ENCODE measurements around the gene MEIOB.

DNA sequence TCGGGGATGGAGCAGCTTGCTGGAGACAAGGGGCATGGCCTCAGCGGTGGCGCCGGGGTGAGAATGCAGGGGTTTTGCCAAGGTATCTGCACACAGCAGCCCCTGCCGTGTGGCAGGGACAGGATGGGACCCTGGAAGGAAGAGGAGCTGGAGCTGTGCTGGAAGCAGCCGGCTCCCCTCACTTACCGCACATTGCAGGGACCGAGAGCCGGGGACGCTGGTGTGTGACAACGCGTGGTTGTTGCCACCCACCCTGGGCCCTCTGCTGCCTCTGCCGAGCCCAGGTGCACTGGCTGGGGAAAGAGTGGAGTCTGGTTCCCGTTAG is 86.2 kb downstream of the MEIOB start:
- TF ChIP-seq, protein P1, sequence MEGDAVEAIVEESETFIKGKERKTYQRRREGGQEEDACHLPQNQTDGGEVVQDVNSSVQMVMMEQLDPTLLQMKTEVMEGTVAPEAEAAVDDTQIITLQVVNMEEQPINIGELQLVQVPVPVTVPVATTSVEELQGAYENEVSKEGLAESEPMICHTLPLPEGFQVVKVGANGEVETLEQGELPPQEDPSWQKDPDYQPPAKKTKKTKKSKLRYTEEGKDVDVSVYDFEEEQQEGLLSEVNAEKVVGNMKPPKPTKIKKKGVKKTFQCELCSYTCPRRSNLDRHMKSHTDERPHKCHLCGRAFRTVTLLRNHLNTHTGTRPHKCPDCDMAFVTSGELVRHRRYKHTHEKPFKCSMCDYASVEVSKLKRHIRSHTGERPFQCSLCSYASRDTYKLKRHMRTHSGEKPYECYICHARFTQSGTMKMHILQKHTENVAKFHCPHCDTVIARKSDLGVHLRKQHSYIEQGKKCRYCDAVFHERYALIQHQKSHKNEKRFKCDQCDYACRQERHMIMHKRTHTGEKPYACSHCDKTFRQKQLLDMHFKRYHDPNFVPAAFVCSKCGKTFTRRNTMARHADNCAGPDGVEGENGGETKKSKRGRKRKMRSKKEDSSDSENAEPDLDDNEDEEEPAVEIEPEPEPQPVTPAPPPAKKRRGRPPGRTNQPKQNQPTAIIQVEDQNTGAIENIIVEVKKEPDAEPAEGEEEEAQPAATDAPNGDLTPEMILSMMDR (IDR thresholded peaks at IDR 0.05; ENCODE audit: low read depth, low read length): no peak
- TF ChIP-seq EZH2phosphoT487 (IDR thresholded peaks at IDR 0.05; ENCODE audit: low read depth): no peak

Data from OCI-LY3 (cell line).